GM21367 (cell line): ENCODE data around the gene MCRIP2.

ENCODE experiments used
- ATAC-seq: cut with Tn5 transposase; IDR thresholded peaks from one replicate; pipeline ENCODE4 v1.9.1; 2021; ENCODE audit not compliant: unreplicated experiment

MCRIP2 gene

DNA sequence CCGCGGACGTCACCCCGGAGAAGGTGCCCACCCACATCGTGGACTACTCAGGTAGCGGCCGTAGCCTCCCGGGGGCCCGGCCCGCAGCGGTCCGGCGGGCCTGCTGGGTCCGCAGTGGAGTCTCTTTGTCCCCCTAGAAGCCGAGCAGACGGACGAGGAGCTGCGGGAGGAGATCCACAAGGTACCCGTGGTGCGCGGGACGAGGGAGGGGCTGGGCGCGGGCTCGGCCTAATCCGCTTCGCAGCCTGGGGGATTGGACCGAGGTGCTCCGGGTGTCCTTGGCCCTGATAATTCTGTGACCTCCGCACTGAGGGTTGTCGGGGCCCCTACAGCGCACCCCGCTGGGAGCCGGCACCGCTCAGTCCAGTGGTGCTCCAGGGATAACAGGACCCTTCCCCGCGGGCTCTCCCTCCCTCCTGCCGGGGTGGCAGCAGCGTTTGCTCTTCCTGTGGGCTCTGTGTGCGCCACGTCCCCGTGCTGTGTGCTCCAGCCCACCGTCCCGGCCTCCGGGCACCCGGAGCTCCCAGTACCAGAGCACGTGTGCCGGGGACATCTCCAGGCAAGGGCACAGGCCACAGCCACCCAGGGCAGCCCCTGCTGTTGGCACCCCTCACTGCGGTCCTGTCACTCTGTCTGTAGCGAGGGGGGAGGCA lies 27.0 kb downstream of the MCRIP2 start:
- no peak for ATAC-seq

DNA sequence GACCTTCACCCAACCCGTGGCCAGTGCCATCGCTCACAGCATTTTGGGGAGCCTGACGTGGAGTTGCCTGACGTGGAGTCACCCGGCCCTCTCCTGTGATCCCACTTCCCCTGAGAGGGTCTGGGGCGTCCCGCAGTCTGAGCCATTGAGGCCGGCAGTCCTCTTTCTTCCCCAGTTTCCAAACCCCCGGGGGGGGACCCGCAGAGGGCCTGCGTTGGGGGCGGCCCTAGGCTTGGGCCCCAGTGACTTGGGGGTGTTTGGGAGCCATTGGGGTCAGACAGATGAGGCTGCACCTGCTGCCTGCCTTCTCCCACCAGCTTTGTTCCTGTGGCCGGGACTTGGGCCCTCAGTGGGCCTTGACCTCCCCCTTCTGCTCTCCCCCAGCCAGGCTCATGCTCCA lies 28.0 kb downstream of the MCRIP2 start:
- no peak for ATAC-seq

DNA sequence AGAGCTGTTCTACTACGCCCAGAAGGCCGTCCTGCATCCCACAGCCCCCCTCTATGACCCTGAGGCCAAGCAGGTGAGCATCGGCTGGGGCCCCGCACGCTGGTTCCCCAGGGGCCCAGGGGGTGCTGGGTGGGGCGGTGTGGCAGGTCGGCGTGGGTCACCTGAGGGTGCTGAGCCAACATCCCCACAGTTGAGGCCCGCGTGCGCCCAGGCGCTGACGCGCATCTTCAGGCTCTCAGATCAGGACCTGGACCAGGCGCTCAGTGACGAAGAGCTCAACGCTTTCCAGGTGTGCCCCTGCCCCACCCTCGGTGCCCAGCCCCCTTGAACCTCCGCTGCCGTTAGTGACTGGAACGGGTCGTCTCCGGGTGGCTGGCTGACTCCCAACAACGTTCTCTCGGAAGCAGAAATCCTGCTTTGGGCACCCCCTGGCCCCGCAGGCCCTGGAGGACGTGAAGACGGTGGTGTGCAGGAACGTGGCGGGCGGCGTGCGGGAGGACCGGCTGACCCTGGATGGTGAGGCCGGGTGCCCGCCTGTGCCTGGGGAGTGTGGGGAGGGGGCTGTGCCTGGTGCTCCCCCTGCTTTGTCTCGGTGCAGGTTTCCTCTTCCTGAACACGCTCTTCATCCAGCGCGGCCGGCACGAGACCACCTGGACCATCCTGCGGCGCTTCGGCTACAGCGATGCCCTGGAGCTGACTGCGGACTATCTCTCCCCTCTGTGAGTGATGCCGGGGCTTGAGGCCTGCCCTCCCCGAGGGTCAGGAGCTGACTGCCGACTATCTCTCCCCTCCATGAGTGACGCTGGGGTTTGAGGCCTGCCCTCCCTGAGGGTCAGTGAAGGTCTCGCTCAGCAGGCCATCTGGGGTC lies 29.1 kb downstream of the MCRIP2 start:
- no peak for ATAC-seq

DNA sequence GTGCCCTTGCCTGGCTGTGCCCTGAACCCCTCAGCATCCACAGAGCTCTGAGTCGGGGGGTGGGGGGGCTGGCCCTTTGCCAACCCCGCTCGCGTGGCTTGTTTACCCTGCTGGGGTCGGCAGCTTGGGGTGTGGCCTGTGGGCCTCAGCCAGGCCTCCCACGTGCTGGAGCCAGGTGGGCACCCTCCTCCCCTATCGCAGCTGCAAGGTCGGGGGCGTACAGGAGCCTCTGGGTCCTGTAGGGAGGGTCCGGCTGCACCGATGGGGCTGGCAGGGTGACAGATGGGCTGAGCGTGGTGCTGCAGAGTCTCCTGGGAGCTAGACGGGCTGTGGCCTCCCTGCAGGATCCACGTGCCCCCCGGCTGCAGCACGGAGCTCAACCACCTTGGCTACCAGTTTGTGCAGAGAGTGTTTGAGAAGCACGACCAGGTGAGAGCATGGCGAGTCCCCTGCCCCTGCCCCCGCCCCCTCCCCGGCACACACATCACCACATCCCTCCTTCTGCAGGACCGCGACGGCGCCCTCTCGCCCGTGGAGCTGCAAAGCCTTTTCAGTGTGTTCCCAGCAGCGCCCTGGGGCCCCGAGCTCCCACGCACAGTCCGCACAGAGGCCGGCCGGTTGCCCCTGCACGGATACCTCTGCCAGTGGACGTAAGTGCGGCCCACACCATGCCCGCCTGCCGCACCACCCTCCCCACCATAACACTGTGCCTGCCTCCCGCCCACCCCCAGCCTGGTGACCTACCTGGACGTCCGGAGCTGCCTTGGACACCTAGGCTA lies 29.9 kb downstream of the MCRIP2 start:
- ATAC-seq = no peak

DNA sequence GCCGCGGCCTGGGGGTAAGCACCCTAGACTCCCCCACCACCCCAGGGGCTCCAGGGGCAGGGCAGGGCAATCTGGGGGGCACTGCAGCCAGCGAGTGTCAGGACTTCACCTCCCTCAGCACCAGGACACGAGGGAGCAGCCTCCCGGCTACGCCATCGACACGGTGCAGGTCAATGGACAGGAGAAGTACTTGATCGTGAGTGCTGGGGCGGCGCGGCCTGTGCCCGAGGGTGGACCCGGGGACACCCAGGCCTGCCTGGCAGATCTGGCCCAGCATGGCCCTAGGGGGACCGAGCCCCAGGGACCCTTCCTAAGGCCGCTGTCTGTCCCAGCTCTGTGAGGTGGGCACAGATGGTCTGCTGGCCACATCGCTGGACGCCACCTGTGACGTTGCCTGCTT lies 30.7 kb downstream of the MCRIP2 start:
- ATAC-seq = no peak

DNA sequence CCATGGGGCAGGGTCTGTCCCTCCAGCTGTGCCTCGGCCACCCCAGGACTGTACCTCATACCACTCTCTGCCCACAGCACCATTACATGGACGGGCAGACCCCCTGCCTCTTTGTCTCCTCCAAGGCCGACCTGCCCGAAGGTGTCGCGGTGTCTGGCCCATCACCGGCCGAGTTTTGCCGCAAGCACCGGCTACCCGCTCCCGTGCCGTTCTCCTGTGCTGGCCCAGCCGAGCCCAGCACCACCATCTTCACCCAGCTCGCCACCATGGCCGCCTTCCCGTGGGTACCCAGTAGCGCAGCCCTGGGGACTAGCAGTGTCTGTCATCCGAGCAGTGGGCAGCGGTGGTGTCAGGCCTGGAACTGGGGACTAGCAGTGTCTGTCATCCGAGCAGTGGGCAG lies 31.2 kb downstream of the MCRIP2 start:
- no peak for ATAC-seq

DNA sequence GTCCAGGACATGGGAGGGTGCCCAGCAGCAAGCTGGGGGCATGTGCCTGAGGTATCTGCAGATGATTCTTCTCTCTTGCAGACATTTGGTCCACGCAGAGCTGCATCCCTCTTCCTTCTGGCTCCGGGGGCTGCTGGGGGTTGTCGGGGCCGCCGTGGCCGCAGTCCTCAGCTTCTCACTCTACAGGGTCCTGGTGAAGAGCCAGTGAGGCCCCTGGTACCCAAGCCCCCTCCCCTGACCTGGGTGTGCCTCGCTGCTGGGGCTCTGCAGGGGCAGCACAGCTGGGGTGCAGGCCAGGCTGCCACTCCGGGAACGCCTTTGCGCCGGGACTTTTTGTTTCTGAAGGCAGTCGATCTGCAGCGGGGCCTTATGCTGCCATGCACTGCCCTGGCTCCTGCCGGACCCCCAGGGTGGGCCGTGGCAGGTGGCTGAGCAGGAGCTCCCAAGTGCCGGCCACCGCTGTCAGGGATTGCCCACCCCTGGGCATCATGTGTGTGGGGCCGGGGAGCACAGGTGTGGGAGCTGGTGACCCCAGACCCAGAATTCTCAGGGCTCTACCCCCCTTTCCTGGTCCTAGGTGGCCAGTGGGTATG lies 31.9 kb downstream of the MCRIP2 start:
- no peak for ATAC-seq

DNA sequence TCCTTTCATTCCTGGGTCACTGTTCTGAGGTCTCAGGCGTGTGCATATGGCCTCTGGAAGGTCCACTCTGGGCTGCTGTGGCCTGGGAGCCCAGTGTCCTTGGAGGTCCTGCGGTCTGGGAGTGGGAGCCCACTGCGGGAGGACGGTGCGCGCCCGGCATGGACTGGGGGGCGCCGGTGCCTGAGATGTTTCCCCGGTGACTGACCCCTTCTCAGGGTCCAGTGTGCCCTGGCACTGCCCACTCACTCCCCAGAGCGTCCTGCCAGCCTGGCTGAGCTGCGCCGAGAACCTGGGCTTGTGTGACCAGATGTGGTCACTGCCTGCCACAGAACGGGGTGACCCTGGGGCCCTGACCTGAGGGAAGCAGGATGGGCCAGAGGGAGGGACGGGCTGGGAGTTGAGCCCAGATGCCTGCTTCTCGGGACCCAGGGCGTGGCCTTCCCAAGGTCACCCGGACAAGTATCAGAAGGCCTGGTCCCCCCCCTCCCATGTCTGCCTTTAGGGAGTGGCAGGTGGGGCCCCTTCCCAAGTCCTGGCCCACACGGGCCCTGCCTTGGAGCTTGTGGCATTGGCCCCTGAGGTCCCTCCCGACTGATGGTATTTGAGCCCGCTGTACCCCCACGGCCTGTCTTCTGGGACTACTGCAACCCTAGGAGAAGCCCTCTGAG lies 32.7 kb downstream of the MCRIP2 start:
- ATAC-seq = no peak

DNA sequence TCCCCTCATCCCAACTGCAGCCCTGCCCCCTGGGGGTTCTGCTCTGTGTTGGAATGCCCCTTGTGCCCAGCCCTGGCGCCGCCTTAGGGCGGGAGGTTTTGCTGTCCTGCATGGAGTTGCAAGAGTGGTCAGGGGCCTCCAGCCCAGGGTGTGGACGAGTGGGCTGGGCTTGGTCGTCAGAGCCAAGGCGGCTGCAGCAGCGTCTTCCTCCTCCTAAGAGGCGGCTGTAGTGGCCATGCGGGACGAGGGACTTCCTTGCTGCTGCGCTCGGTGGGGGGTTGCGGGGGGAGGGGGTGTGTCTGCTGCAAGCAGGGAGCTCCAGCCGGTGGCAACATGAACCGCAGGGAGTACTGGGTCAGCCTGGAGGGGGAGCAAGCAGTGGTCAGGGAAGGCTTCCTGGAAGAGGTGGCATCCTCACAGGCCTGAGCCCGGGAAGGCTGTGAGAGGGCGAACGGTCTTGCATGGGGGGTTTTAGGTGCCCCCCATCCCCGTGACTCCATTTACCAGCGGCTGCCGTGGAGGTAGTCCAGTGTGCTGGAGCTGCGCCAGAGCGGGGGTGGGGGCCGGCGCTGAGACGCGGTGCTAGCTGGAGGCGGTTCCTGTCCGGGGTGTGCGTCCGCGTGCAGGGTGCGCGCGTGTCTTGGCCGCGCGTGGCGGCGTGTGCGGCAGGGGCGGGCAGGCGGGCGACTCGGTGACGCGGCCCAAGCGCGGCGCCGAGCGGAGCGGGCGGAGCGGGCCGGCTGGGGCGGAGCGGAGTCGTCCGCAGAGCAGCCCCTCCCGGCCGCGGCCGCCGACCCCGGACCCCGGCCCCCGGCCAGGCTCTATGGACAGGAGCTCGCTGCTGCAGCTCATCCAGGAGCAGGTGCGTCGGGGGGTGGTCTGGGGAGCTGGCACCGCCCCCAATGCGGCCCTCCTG lies 33.6 kb downstream of the MCRIP2 start, which contains the start of gene RHBDL1:
Gene RHBDL1 (plus strand): TSS at position 704 of the 916 bp plus-strand sequence. CDS start 120 bp downstream, at position 824.
- ATAC-seq = no peak

DNA sequence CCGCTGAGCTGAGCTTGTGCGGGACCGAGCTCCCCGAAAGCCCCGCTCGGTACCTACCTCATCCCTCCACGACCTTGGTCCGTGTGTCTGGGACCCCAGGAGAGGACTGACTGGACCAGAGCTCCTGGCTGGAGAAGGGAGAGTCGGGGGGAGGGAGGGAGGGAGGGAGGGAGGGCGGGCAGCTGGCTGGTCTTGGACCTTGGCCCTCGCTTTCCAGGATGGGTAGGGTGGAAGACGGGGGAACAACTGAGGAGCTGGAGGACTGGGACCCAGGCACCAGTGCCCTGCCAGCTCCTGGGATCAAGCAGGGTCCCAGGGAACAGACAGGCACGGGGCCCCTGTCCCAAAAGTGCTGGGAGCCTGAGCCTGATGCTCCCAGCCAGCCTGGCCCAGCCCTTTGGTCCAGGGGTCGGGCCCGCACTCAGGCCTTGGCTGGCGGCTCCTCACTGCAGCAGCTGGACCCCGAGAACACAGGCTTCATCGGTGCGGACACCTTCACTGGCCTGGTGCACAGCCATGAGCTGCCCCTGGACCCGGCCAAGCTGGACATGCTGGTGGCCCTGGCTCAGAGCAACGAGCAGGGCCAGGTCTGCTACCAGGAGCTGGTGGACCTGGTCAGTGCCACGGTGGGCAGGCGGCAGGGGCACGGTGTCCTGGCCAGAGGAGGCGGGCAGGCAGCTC lies 34.4 kb downstream of the MCRIP2 start:
- ATAC-seq = no peak

DNA sequence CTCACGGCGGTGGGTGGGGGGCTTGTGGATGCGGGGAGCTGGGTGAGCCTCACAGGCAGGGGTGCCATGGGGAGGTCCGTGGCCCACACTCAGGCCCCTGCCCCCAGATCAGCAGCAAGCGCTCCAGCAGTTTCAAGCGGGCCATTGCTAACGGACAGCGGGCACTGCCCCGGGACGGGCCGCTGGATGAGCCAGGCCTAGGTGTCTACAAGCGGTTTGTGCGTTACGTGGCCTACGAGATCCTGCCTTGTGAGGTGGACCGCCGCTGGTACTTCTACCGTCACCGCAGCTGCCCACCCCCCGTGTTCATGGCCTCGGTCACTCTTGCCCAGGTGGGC lies 34.9 kb downstream of the MCRIP2 start:
- no peak for ATAC-seq

DNA sequence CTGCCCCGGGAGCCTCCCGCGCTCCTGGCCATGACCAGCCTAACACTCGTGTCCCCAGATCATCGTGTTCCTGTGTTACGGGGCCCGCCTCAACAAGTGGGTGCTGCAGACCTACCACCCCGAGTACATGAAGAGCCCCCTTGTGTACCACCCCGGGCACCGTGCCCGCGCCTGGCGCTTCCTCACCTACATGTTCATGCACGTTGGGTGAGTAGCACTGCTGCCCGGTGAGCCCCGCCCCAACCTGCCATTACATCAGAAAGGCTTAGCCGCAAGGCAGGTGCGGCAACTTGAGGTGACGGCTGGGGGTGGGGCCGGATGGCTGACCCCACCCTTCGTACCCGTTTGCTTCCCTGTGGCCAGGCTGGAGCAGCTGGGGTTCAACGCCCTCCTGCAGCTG lies 35.3 kb downstream of the MCRIP2 start:
- no peak for ATAC-seq

DNA sequence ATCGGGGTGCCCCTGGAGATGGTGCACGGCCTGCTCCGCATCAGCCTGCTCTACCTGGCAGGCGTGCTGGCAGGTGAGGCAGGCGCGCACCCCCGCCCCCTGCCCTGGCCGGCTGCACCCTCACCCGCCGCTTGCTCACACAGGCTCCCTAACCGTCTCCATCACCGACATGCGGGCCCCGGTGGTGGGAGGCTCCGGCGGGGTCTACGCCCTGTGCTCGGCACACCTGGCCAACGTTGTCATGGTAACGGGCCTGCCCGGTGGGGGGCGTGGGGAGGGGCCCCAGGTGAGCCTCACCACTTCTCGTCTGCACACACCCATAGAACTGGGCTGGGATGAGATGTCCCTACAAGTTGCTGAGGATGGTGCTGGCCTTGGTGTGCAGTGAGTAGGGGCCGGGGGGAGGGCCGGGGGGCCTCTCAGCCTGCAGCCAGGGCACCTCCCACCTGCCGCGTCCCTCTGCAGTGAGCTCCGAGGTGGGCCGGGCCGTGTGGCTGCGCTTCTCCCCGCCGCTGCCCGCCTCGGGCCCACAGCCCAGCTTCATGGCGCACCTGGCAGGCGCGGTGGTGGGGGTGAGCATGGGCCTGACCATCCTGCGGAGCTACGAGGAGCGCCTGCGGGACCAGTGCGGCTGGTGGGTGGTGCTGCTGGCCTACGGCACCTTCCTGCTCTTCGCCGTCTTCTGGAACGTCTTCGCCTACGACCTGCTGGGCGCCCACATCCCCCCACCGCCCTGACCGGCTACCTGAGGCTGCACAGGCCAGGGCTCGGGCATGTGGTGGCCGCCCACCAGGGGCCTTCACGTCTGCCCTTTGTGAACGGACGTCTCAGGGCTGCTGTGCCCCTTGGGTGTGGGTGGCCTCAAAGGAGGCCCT lies 35.9 kb downstream of the MCRIP2 start:
- ATAC-seq = no peak

DNA sequence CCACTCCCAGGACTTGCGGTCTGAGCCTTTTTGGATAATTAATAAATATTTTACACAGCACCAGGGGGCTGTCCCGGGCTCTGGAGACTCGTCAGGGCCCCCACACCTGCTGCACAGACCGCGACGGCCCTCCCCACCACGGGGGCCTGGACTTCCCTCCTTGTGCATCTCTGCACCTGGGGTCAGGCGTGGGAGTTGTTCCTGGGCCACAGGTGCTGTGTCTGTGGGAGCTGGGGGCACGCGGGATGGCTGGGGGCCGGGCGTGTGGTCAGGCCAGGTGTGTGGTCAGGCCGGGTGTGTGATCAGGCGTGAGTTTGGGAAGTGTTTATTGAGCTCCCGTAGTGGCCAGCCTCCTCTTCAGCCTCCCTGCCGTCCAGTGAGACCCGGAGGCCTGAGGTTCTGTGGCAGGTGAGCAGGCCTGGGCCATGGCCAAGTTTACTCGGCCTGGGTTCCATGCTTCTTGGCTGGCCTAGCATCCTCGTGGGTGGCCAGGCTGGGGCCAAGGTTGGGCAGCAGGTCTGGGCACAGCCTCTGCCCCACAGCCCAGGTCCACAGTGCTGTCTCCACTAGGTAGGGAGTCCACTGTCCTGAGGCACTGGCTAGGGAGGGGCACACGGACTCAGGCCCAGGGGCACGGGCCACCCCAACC lies 36.7 kb downstream of the MCRIP2 start:
- no peak for ATAC-seq

DNA sequence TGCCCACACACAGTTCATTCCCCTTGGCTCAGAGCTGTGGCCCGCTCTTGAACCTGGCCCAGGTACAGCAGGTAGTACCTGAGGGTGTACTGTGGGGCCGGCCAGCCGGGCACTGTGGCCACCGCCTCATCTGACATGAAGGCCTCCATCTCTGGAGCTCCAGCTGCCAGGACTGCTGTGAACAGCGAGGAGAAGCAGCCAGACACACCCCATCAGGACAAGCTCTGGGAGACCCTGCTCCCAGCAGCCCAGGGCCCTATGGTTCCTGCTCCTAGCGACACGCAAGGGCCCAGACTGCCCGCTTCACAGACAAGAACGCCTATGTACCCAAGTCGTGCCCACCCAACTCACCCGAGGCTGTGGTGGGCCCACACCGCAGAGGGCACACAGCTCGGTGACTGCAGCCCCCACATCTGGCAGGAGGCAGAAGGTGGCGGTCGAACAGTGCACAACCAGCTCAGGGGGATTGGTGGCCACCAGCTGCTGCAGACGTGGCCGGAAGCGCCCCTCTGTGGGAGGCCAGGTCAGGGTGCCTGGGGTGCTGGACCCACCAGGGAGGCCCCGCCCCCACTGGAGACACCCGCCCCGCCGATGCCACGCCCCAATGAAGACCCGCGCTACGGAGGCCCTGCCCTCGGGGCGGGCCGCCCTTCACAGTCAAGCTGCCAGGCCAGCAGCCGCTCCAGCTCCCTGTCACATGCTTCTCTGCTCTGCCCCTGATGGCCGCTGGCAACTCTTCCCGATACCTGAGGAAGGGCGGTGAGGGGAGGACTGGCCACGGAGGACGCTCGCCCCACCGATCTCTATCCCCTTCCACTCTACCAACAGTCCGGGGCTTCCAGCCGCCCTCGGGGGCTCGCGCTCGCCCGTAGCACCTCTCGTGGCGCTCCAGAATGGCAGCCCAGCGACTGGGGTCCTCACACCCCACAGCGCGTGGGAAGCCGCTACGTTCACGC lies 37.5 kb downstream of the MCRIP2 start:
- ATAC-seq = no peak

DNA sequence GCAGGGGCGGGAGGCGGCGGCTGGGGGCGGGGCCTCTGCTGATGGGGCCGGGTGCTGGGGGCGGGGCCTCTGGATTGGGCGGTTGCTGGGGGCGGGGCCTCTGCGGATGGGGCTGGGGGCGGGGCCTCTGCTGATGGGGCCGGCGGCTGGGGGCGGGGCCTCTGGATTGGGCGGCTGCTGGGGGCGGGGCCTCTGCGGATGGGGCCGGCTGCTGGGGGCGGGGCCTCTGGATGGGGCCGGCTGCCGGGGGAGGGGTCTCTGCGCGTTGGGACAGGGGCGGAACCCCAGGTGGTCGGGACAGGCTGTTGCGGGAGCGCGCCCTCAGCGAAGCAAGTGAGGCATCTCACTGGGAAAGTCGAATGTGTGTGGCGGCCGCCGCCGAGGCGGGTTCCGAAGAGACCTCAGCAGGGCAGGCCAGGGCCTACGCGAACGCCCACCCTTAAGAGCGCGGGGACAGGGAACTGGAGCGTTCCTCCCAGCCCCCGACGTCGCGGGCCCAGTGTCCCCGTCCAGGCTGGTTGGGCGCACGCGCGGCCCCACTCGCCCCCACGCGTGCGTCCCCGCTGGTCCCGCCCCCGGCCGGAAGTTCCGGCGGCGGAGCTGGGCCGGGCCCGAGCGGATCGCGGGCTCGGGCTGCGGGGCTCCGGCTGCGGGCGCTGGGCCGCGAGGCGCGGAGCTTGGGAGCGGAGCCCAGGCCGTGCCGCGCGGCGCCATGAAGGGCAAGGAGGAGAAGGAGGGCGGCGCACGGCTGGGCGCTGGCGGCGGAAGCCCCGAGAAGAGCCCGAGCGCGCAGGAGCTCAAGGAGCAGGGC lies 38.4 kb downstream of the MCRIP2 start, which contains the start of gene STUB1:
Gene STUB1 (plus strand): TSS at position 597 of the 811 bp plus-strand sequence. CDS start 116 bp downstream, at position 713.
- no peak for ATAC-seq
